HG03565 (cell line): ENCODE measurements around the gene ELMOD1.

ENCODE experiments used
- ATAC-seq: cut with Tn5 transposase; IDR thresholded peaks from one replicate; pipeline ENCODE4 v1.9.1; 2021; ENCODE audit warnings: mild to moderate bottlenecking, moderate library complexity; ENCODE audit not compliant: unreplicated experiment

ELMOD1 gene

DNA sequence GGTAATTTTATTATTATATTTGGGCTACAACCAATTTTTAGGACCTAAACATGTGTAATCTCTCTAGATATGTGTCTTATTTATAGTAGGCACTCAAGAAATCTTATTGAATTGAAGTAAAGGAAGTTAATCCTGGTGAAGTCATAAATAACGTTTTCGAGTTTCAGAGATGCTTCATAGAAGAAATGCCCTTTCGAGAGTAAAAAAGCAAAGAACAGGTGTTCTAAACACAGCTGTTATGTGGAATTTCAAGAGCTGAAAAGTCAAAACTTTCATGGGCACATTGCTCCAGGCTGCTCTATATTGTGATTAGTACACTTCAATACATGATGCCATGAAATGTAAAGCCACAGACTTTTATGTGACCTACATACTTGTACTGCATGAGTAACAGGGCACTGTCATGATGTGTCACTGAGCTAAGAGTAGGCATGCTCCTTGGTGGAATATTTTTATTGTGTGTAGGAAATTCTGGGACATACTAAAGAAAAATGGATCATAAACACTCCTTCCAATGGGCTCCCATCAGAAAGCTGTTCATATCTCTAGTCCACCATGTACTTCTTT lies 7.2 kb upstream of the ELMOD1 start:
- no peak for ATAC-seq

DNA sequence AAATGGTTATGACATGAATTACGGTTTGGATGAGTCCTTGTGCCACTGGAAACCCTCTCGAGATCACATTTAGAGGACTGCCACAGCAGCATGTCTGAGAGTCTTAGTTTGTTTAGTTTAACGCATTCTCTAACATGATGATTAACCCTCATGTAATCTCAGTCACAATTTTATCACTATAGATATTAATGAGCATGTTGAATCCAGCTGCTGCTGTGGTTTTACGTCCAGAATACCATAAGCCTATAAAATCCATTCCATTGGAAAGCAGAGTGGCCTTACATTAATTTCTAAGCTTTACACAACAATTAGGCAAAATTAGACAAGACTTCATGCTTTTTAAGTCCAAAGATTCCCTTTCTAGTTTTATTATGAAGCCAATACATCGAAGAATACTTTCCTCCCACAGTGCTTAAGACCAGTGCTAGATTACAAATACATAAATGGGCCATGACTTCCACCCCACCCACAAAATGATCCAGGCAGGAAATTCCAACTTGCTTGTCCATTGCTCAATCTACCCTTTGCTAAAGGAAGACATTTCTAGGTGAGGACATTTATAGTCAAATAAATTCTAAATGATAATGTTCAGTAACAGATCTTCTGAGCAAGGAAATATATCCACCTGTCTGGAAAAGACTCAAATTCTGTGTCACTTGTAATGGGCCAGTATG lies 3.5 kb upstream of the ELMOD1 start:
- no peak for ATAC-seq

DNA sequence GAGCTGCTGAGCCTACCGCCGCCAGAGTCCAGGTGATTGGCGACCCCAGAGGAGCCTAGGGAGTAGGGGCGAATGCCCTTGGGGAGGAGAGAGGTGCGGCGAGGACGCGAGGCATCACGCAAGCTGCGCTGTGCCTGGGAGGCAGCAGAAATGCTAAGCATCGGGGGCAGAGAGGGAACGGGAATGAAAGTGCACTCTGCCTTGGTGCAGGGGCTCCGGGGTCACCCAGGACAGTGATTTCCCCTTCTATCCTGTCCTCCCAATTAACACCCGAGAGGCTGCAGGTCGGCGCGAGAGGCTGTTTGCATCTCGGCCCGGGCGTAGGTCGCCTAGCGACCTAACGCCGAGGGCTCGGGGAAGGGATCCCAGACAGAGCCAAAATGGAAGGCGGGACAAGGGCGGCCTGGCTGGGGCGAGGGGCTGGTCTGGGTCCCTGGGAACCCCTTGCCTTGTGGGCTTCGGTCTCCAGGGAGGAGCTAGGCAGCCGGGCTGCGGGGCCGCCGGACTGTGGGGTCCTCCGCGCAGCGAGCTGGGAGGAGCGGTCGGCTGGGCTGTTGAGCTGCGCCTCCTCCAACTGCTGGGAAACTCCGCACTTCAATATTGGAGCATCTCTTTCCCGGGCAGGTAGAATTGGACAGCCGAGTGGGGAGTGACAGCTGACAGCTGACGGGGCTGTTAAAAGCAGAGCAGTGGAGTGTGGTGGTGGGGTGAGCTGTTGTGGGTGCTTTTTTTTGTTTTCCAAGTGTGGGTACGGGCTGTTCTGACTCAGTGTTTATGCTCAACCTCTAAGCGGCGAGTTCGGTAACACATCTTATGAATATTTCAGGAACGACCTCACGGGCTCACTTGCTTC lies 657 bp downstream of the ELMOD1 start:
- no peak for ATAC-seq

DNA sequence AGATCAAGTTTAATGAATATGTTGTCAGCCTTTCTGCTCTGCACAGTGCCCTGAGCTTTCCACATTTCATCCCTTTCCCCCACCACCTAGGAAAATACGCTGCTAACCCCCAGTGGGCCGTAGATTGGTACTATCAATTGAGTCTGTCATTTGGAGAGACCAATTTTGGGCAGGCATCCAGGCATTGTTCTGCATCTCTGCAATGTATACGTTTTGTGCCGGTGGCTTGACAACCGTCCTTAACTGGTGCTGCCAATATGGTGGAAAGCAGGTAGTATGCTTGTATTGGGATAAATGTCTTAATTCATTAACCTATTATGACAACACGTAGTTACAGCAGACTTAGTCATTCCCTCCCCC lies 1.3 kb downstream of the ELMOD1 start:
- ATAC-seq, result no peak

DNA sequence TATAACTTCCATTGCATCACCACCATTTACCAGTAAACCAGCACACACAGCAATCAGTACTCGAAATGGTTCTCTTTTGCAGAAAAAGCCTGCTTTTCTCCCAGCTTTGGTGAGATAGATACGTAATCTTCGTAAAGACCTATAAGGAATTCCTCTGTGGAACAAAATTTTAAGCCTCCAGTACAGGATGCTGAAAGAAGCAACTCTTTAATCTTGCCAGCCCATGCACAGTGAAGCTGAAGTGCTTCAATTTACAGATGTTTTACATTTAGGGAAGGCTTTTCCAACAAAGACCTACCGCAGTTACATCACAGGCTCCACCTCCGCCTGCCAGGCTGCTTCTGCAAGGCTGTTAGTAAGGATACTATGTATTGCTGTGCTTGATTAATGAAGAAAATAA lies 1.9 kb downstream of the ELMOD1 start:
- ATAC-seq, result no peak

DNA sequence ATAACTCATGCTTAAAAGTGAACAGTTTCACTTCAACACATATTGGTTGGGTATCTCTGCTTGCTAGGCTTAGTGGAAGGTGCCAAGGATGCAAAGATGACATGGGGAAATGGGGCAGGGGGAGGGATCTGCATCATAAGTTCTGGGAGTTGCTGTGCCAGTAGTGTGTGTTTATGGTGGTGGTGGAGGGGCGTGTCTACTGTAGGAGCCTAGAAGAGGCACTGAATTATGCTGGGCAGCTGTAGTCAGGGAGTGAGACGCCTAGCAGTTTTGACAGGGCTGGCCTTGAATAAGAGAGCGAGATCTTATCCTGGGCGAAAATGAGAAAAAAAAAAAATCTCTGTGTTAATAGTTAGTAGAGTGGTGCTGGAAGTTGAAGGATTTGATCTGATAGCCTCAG lies 3.0 kb downstream of the ELMOD1 start:
- no peak for ATAC-seq

DNA sequence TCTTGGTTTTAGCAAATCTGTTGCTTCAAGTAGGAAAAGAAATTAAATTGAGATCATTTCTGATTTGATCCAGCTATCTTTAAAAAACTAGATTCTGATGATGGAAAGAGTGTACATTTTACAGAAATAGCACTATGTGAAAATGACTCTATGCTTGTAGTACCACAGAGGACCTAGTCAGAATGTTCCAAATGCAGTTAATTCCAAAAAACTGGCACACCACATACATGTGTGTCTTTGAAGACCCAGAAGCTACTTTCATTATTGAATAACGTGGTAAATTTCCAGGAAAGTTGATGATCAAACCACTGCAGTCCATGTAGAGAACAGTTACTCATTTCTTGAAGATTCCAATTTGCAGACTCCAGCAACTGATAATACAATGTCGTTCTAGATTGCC lies 3.8 kb downstream of the ELMOD1 start:
- no peak for ATAC-seq

DNA sequence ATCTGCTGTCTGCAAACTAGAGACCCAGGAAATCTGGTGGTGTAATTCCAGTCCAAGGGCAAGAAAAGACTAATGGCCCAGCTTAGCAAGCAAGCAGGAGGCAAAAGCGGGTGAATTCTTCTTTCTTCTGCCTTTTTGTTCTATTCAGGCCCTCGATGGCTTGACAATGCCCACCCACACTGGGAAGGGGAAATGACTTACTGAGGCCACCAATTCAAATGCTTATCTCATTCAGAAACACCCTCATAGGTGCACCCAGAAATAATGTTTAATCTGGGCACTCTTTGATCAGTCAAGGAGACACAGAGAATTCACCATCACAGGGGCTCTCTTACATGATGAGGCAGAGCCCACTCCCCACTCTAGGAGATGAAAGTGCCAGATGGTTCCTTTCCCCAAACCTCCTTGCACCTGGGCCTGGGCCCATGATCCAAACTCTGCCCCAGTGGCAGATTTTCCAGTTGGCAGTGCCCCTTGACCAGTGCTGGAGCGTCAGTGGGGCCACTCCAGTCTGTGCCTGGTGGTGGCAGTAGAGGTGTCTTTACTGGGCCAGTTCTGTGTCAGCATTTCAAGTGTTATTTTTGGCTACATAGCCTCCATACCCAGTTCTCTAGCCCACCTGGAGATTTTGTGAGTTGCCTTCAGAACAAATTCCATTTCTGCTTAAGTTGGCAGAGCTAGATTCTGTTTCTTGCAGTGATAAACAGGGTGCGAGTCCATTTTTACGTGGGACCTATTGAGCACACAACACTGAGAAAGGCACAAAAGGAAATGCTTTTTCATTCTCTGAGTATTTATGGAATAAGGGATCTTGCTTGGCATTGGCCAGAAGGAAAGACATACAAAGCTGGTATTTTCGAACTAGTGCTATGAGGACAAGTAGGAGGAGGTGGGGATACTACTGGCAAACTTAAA lies 7.5 kb downstream of the ELMOD1 start:
- peak; percentile 75 for ATAC-seq

DNA sequence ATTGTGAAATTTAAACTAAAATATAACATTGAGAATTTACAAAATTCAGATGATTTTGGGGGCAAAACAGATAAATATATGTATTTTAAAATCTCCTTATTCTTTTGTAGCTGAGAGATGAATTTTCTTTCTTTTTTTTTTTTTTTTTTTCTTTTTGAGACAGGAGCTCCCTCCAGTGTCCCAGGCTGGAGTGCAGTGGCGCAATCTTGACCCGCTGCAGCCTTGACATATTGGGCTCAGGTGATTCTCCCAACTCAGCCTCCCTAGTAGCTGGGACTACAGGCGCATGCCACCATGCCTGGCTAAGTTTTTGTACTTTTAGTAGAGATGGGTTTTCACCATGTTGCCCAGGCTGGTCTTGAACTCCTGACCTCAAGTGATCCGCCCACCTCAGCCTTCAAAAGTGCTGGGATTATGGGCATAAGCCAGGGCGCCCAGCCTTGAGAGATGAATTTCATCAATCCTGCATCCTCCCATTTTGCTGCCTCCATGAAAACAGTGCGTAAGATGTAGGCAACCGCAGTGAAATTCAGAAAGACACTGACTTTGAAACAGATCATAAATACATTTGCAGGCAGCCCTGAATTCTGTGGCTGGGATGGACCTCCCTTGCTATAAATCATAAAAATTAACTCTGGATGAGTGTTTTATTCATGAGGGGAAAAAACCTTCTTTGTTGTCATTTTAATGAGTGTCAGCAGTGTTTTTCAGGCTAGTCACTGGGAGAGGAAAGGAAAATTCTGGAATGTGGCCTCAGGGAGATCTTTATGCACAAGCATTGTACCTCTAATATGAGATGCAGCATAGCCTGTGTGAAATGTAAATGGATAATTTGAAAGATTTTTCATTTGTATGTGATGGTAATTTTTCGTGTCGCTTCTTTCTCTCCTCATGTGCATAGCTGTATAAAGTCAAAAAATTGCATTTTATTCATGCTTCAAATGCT lies 14.4 kb downstream of the ELMOD1 start:
- ATAC-seq, result no peak

DNA sequence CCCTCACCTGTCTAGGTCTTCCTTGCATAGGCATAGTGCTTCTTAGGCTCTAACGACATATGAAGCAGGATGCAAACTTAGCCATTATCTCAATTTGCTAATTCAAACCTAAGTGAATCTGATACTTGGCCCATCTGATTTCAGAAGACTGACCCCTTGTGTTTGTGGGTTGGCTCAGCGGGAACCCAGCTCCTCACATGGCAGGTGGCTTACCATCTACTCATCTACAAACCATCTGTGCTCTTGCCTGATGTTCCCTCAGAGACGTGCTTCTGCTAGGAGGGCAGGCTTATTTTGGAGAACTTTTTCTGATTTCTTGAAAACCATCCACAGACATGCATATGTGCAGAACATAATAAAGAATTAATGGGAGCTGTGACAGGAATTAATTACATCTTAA lies 15.2 kb downstream of the ELMOD1 start:
- ATAC-seq, result no peak

DNA sequence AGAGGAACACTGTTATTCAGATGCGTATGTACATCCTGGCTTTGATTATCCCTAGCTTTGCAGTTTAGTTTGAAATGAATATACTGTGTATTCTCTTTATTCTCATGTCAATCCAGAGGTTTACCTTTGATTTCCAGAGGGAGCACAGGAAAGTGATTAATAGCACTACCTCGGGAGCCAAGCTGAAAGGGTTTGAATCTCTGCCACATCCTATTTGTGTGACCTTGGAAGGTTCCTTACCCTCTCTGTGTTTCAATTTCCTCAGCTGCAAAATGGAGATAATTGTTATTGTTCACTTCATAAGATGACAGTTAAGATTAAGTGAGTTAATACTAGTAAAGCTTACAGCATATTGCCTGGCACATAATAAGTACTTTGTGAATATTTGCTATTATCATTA lies 17.9 kb downstream of the ELMOD1 start:
- ATAC-seq, result no peak

DNA sequence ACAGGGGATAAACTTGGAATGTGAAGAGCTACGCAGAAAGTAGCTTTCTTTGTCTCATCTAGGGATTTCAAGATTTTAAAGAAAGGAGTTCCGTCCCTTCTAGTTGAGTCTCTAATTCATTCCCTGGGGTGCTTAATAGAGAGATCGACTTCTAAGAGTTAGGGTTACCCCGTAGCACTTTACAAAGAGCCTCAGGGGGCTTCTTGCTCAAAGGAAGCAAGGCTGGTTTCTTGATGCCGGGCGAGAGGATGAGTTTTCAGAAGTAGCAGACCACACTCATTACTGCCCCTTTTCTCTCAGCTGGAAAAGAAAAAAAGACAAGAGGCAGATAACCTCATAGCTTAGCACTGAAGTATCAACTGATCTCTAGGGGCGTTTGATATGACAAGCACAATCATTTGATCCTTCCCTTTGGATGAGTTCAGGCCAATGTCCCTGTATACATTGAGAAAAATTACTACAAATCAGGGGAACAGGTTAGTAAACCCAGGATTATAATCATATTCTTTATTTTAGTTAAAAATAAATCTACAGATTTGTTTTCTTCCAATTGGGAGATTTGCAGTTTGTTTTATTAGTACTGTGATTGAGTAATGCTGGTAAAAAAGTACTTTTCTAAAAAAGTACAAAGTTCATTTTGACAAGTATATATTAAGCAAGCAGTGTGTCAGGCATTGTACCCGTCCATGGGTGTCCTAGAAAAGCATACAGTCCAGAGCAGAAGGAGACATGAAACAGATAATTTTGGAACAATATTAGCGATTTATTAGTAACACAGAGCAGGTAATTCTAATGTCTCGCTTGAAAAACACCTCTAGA lies 18.7 kb downstream of the ELMOD1 start:
- no peak for ATAC-seq

DNA sequence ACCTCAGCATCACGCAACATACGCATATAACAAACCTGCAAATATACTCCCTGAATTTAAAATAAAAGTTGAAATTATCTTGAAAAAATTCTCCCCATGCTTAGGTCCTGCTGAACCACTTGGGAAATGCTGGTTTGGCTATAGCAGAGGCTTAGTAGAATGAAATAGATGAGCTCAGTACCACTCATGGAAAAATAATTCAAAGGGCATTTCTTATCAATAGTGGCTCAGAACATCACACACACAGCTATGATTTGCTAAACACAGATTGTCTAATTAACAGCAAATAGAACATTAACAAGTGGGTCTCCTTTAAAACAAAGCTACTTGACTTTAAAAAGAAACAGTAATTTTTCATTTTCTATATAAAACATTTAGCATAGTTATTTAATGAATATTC lies 21.5 kb downstream of the ELMOD1 start:
- ATAC-seq, result no peak

DNA sequence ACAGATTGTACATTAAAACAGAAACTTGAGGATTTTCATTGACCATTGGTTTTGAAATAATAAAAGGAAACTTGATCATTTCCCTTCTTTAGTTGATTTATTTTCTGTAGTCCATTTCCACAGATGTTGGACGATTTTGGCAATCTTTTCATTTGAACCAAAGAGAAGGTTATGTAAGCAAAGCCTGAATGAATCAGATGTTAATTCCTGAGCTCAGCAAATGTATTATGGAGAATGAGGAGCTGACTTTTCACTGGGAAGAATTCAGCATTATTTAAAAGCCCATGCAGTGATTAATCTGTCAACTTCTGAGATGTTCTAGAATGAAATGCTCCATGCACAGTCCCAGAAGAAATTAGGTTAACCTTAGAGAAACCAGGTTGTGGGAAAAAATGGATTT lies 29.0 kb downstream of the ELMOD1 start:
- ATAC-seq, result no peak

DNA sequence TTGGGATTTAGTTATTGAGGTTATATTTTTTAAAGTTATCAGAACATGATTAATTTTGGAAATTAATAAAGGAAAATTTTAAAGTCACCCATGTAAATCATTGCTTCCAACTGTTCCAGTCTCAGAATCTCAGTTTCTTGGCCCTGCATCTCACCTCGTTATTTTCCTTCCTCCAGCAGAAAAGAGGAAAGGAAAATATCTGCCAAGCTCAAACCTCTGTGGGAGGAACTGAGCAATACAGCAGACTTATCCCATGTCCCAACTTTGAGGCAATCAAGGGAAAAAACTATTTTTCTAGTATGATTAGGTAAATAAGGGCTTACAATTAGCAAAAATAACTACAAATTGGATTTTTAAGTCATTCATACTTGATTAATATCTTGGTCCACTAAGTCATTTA lies 30.1 kb downstream of the ELMOD1 start:
- ATAC-seq, result no peak

DNA sequence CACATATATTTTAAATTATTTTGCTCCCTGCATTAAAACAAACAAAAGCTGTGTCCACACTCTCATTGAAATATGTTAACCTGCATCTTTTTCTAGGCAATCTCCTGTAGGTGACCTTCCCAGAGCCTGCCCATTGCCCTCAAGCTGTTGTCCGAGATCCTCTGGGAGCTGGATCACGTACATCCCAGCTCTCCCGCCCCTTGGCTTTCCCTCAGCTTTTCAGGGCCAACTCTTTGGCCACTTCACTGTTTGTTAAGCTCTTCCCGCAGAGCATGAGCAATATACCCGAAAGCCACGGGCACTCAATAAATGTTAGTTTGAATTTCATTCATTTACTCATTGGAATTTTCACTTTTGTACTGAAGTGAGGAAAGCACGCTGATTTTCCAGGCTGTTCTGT lies 32.2 kb downstream of the ELMOD1 start:
- ATAC-seq, result no peak

DNA sequence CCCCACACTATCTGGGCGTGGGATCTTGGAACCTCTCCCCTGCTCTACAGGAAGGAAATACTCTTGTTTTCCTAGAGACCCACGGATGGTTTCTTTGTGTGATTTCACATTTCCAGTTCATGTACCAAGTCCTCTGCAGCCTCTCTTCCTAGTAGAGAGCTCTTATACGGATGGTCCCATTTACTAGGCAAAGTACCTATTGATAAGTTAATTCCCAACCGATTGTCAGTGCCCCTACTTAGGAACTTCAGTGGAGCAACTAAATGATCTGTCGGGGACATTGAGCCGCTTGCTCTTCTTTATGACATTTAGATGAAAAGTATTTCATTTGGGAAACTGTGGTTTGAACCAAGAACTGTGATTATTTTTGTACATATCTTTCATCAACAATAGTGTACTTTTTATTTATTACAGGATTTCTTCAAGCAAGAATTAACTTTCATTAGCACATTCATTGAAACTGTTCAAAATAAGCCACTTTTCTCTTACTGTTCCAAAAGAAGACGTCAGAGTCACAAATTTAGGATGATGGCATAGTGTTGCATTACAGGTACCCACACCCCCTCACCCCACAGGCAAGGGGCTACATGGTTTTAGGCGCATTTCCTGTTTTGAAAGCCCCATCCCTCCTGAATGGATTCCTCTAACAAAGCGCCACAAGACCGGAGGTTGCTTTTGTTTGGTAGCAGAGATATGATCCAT lies 34.2 kb downstream of the ELMOD1 start:
- ATAC-seq, result no peak

DNA sequence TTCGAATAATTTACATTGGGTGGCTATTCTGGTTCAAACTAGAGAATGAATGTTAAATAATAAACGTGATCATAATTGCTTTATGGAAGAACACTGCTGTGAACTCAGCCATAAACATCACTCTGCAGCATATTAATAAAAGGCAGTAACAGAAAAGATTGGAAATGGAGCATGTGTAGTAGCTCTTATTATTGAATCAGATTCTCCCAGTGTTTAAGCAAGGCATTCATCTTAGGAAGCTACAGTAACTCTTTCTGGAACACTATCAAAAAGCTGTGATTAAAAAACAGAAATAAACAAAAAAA lies 34.7 kb downstream of the ELMOD1 start:
- no peak for ATAC-seq

DNA sequence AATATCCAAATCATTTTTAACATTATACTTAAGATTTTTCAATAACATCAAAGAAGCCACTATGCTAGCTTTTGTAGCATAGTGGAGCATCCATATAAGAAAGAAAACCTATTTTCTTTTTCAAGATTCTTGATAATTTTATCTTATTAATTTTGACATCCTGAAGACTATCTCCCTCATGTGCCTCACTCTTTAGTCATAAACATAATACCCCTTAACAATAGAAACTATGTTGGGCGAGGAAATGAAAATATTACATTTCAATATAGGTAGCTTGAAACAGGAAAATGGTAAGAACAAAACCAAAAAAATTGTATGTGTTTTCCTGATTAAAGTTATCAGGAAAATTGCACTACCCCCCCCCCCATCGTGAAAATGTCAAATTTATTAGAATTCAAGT lies 40.1 kb downstream of the ELMOD1 start:
- ATAC-seq, result no peak
